Mucosa of descending colon (tissue), 3 donors: ENCODE measurements around the gene TTC23. TPM values are rescaled to one million over a fixed set of nuclear protein-coding genes. Genes with fewer than 3 reads are reported as not detected.

Experiments
- ATAC-seq: fragments of 200-7000 bp; cut with Tn5 transposase; one replicate; pipeline ENCODE4 v1.9.1; 2020; ENCODE audit warnings: mild to moderate bottlenecking, moderate library complexity
- DNase-seq, 3 donors: peaks; one replicate each; pipeline ENCODE4 v3.0.0-alpha.2; 2020
- H3K36me3 ChIP-seq: fragments of 200-600 bp; one replicate; pipeline ENCODE4 v1.8.0; 2021; ENCODE audit warnings: low read depth, mild to moderate bottlenecking
- H3K4me1 ChIP-seq: fragments of 200-600 bp; one replicate; pipeline ENCODE4 v1.8.0; 2021; ENCODE audit warnings: low read depth, mild to moderate bottlenecking
- H3K4me3 ChIP-seq: fragments of 200-600 bp; one replicate; pipeline ENCODE4 v1.8.0; 2021; ENCODE audit warnings: mild to moderate bottlenecking
- H3K9me3 ChIP-seq: fragments of 200-600 bp; one replicate; pipeline ENCODE4 v1.8.0; 2021; ENCODE audit warnings: mild to moderate bottlenecking
- CTCF ChIP-seq: fragments of 200-600 bp; IDR thresholded peaks from one replicate; pipeline ENCODE4 v1.8.0; 2022; ENCODE audit warnings: antibody characterized with exemption, mild to moderate bottlenecking
- intact Hi-C, 2 donors: fragments of 100-400 bp; cut with DNase I in 1 of 2; cut with micrococcal nuclease in 1 of 2; formaldehyde crosslinking; loops; one replicate each; pipeline versions ENCODE4 v1.11.0 to v1.11.1; 2022; cut with DNase I, micrococcal nuclease
- total RNA-seq, 3 donors: library from RNA; stranded (reverse); fragmentation: NEBNext Ultra II Directional in 2 of 3; extraction: Animal tissue kit (Norgen Biotek cat#: 25700) in 2 of 3; gene quantifications; one replicate each; pipeline versions ENCODE4 v1.2.1 to v1.2.4, GENCODE V29; 2021 to 2023
- donor health status: DM: no; HTN: no; CAD: no; lungs with moderate emphysema.
- donor health status: DM: no; HTN: no; CAD: no.
- donor health status: DM: no; HTN: yes; CAD: no.

Gene TTC23
- total RNA-seq, 3 donors from 2014 or later, result 17.1 to 26.8 (median 19.6) TPM

GRCh38 chr15:99134317-99134821 is 115.0 kb downstream of the TTC23 start:
- ATAC-seq (no peak), DNase-seq (no peak)
- intact Hi-C loops, result no loop called here
- Histone ChIP-seq H3K4me1 (no peaks in the 10 kb centered on the region), H3K36me3 (no peaks in the 10 kb centered on the region), H3K4me3 (no peak overlapping the region), H3K9me3 (no peaks in the 10 kb centered on the region)
- no peak for TF ChIP-seq CTCF

GRCh38 chr15:99132634-99133287 is 116.6 kb downstream of the TTC23 start:
- no peaks in the 10 kb centered on the region for H3K4me1 ChIP-seq
- H3K9me3 ChIP-seq, result no peaks in the 10 kb centered on the region
- no peak overlapping the region for H3K4me3 ChIP-seq
- intact Hi-C loops, result no loop called here
- no peak for TF ChIP-seq CTCF
- H3K36me3 ChIP-seq, result no peaks in the 10 kb centered on the region
- ATAC-seq (no peak), DNase-seq (no peak)

- Histone ChIP-seq H3K4me1 (no peaks in the 10 kb centered on the region), H3K36me3 (no peaks in the 10 kb centered on the region), H3K9me3 (no peaks in the 10 kb centered on the region), H3K4me3 (no peak overlapping the region)
- intact Hi-C loops, result no loop called here
- DNase-seq (no peak), ATAC-seq (no peak)
- no peak for TF ChIP-seq CTCF
These were observed 117.3 kb downstream of the TTC23 start for GRCh38 chr15:99132122-99132521.

- Histone ChIP-seq H3K36me3 (no peaks in the 10 kb centered on the region), H3K9me3 (no peaks in the 10 kb centered on the region), H3K4me1 (no peaks in the 10 kb centered on the region), H3K4me3 (no peak overlapping the region)
- no peak for TF ChIP-seq CTCF
- intact Hi-C loops, result no loop called here
- ATAC-seq (peak; percentile 65), DNase-seq (no peak)
These were observed 117.8 kb downstream of the TTC23 start for GRCh38 chr15:99131441-99132023.

GRCh38 chr15:99130765-99131440 is 118.5 kb downstream of the TTC23 start:
- DNase-seq, result no peak
- H3K9me3 ChIP-seq, result no peaks in the 10 kb centered on the region
- intact Hi-C loops, result no loop called here
- ATAC-seq, result no peak
- H3K36me3 ChIP-seq, result no peaks in the 10 kb centered on the region
- TF ChIP-seq CTCF, result no peak
- no peak overlapping the region for H3K4me3 ChIP-seq
- no peaks in the 10 kb centered on the region for H3K4me1 ChIP-seq
